Activated naive CD8-positive, alpha-beta T cell treated with anti-CD3 and anti-CD28 coated beads, Interleukin-2, amount 50 U/mL, for 16 hours (primary cell): ENCODE data around the gene INTS13.
A peak's percentile ranks its signal among the peaks of the same experiment; 100 is the strongest.
"Not testable (repeated sequence)": the region's sequence is repeated elsewhere in the genome, so short reads cannot be mapped to it uniquely, and the experiment has no call there.

Source experiments
- DNase-seq: peaks from one replicate; pipeline ENCODE4 v3.0.0-alpha.2; 2020; ENCODE audit warnings: low read depth, low spot score

The INTS13 gene

GRCh38 chr12:26936559-26937442, 980 bp downstream of the INTS13 start:
- no peak for DNase-seq

DNA sequence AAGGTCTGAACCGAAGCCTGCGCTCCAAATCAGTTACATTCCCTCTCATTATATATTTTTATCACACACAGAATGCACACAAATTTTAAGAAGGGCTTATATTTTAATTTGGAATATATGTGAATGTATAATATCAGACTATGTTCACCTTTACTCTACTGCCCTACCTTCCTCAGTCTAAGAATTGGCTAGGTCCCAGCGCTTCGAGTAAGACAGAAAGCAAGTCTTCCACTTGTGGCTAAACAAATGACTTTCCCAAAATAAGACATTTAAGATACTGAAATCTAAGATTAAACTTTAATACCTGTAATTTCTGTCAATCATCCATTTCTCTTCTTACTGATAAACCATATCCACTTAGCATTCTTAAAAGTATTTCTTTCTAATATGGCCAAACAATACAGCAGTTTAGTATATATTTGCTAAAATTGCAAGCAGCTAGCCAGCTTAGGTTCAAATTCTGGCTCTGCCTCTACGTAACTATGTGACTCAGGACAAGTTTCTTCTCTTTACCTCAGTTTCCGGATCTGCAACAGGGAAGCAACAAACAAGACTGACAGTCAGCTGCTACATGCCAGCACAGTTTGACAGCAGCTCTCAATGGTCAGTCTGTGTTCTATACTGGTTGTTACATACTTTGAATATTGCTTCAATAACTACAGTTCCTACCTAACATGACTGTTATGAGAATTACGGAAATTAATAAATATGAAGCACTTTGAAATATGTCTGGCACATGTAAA, 2.0 kb downstream of the INTS13 start:
- DNase-seq: no peak

DNA sequence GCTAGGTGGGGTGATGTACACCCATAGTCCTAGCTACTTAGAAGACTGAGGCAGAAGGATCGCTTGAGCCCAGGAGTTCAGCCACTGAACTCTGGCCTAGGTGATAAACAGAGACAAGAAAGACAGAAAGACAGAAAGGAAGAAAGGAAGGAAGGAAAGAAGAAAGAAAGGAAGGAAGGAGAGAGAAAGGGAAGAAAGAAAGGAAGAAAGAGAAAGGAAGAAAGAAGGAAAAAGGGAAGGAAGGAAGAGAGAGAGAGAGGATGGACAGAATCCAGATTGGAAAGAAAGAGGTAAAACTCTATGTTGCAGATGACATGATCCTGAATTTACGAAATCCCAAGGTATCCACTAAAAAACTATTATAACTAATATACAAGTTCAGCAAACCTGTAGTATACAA, 8.2 kb downstream of the INTS13 start:
- DNase-seq: no peak

DNA sequence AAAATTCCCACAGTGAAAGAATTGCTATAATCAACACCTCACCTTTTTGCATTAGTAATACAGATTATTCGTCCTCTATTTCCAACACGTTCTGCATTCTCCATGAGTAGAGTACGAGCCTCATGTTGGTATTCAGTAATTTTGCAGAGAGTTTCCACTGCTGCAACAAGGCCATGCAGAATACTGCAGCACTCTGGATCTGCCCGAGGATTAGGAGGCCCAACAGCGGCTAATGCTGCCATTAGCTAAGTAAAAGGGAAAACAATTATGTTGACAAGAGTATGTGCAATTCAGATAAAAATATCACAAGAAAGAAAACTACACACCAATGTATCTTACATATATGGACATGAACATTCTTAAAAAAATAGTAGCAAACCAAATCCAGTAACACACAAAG, 9.1 kb downstream of the INTS13 start:
- DNase-seq: no peak

DNA sequence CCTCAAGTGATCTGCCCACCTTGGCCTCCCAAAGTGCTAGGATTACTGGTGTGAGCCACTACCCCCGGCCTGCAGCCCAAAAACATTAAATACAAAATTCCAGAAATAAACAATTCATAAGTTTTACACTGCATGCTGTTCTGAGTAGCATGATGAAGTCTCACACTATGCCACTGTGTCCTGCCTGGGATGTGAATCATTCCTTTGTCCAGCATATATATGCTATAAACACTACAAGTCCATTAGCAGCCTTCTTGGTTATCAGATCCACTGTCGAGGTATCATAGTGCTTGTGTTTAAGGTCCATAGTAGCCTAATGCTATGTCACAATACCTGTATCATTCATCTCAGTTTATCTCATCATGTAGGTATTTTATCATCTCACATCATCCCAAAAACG, 15.9 kb downstream of the INTS13 start:
- DNase-seq: no peak

DNA sequence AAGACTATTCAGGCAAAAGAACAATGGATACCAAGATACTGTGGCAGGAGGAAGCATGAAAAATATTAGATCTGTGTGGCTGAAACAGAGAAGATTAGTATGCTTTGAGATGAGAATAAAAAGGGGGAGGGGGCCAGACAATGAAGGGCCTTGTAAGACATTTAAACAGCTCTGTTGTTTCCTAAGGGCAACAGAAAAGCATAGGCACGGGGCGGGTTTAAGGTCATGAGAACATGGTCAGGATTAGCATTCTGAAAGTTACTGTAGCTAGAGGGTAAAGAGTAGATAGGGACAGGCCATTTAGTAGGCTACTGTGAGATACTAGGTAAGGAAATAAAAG, 18.6 kb downstream of the INTS13 start:
- no peak for DNase-seq

DNA sequence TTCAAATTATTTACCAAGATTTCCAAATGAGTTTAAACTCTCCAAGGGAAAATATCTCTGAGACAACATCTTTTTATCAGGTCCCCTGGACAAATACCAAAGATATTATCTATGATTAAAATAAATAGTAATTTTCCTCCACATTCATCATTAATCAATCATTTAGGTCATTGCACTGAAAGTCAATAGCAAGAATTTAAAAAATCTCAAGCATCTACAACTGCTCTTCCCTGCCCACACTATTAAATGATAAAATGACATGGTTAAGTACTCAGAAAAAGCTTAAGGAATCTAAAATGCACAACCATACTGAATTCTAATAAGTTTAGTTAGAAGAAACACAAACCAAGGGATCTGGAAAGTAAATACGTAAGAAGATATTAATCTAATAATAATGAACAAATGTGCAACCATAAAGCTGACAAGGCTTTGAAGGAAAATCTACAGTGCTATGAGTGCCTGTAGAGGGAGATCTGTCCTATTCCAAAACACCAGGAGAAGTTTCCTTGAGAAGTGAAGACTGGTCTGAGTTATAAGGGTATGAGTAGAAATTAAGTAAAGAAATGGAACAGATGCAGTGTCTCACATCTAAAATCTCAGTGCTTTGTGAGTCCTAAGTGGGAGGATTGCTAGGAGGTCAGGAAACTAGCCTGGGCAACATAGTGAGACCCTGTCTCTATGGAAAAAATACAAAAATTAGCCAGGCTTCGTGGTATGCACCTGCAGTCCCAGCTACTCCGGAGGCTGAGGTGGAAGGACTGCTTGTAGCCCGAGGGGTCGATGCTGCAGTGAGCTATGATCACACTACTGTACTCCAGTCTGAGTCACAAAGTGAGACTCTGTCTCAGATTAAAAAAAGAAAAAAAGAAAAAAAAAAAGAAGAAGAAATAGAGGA, 19.2 kb downstream of the INTS13 start:
- no peak for DNase-seq

- no peak for DNase-seq
These were observed 31.1 kb downstream of the INTS13 start for GRCh38 chr12:26906704-26907103.

DNA sequence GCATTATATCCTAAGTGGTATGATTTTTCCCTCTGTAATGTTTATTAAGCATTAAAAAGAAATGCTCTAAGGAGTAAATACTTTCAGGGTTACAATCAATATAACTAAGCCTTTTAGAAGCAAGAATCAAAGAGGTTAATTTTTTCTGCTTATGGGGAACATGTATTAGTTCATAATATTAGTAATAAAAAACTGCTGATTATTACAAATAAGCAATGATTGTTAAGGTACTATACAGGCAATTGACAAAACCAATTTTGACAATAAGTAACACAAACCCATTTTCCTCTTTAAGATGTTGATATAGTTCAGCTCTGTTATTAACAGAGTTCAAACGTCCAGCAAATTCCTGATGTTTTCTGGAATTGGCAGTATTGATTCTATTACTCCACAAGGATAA, 31.8 kb downstream of the INTS13 start:
- no peak for DNase-seq

- DNase-seq: not testable (repeated sequence)
These were observed 34.4 kb downstream of the INTS13 start for GRCh38 chr12:26903396-26903795.

GRCh38 chr12:26896913-26897312, 40.9 kb downstream of the INTS13 start:
- no peak for DNase-seq

- no peak for DNase-seq
These were observed 42.1 kb downstream of the INTS13 start for GRCh38 chr12:26895672-26896071.

DNA sequence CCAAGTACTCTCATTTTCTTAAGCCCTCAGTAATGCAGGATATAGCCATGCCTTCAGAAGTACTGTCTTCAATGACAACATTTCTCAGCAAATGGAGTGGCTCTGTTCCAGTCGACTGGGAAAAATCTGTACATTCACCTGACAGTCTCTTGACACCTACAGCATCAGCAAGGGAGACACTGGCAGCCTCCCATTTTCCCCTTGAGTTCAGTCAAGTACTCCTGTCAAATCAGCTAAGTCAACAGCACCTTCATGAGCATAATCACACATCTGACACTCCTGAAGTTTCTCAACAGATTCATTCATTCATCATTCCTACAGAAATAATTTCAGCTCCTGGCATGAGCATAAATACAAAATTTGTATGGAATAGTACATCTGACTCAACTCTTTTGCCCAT, 46.1 kb downstream of the INTS13 start:
- no peak for DNase-seq

DNA sequence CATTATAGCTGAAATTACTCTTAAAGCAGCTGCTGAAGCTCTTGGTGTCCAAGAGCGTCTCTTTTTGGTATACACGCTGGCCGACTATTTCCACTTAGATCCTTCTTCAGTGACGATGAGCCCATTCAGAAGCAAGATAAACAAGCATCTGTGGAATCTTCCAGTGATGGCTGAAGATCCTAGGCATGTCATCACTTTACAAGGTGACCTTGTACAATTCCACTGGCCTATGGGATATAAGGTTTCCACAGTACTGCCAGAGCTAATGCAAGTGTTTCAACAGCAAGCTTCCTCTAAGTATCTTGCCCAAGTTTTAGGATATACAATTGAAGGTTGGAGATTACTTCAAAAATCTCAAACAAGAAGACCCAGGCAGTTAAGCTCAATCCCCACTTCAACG, 47.0 kb downstream of the INTS13 start:
- DNase-seq: no peak

DNA sequence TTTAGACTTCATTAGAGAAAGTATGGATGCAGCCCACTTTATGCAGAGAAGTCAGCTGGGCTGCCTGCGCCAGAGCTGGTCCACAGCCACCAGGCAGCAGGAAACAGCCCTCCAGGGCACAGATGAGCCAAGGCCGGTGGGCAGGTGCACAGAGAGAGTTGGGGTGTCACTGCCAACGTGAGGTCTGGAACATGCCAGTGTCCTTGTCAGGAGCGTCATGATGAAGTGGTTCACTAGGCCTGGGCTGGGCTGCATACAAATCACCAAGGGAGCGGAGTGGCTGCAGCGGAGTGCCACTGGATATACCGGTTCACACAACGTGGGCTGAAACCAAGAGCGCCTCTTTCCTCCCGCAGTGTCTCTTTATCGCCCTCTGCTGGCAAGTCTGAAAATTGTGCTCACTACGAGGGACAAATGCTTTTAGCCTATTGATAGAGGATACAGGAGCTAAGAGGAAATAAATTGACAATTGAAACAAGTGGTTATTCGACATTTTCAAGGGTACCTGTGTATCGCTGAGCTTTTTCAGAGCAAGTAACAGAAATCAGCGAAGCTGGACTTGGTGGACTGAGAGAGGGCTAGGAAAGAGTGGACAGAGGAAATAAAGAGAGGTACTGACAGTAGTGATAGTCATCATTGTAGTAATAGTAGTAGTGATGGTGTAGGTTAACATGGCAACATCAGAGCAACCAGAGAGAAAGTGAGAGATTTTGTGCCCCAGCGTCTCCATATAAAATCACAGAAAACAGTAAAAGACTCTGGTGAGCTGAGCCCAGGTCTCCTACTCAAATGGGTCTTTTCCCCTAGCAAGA, 52.8 kb downstream of the INTS13 start:
- DNase-seq: peak; percentile 73

GRCh38 chr12:26880625-26881024, 57.2 kb downstream of the INTS13 start:
- DNase-seq: no peak

GRCh38 chr12:26878661-26879119, 59.1 kb downstream of the INTS13 start:
- no peak for DNase-seq

- no peak for DNase-seq
These were observed 63.1 kb downstream of the INTS13 start for GRCh38 chr12:26874501-26875296.

DNA sequence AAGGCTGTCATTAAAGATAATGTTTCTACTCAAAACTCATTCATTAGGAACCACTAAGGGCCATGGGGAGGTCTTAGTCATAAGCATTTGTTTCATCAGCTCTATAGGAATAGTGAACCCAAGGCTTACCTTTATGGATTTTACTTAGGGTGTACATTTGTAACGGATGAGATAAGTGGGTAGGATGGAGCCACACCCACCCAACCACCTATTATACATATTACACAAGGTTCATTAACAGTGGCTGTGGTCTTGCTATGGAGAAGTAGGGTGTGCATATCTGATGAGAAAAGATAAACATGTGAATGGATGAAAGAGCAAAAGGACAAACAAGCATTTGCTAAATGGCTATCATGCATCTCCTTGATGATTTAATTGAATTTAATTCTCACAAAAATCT, 65.2 kb downstream of the INTS13 start:
- DNase-seq: no peak

DNA sequence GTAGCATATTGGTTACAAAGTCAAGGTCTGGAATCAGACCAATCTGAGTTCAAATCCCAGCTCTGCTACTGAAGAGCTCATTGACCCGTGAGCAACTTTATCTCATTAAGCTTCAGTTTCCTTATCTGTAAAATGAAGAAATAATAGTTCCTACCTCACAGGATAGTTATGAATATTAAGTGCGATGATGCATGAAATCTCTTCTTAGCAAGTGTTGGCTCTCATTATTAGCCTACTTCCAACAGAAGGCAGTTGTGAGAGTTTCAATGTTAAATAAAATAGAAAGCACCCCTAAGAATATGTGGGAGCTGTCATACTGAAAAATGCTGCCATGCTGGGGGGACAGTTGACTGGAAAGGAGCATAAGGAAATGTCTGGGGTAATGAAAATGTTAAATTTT, 65.8 kb downstream of the INTS13 start:
- no peak for DNase-seq
